Natural killer cell (primary cell): ENCODE data around the gene SPDEF. TPM values are rescaled to one million over a fixed set of nuclear protein-coding genes. Genes with fewer than 3 reads are reported as not detected.

Experiments used
- ATAC-seq, 3 donors: fragments of 150-1000 bp in 2 of 3; fragments of 200-7000 bp in 1 of 3; cut with Tn5 transposase; 1 replicate in 1 of 3; 2 replicates in 2 of 3; pipeline ENCODE4 v1.10.0; 2021; ENCODE audit warnings: mild to moderate bottlenecking in 2 of 3, moderate library complexity in 2 of 3
- DNase-seq, 2 donors: peaks; one replicate each; pipeline versions ENCODE4 v3.0.0 to v3.0.0-alpha.2; 2013 to 2021; ENCODE audit warnings: mixed read lengths in 1 of 2
- H3K27ac ChIP-seq: one replicate; pipeline ENCODE4 v1.5.1; 2013; ENCODE audit warnings: mild to moderate bottlenecking, low read length
- H3K27me3 ChIP-seq: one replicate; pipeline ENCODE4 v1.6.1; 2013; ENCODE audit warnings: low read length; ENCODE audit not compliant: control insufficient read depth, insufficient read depth
- H3K36me3 ChIP-seq: one replicate; pipeline ENCODE4 v1.6.1; 2013; ENCODE audit warnings: low read length; ENCODE audit not compliant: control insufficient read depth, insufficient read depth
- H3K4me1 ChIP-seq: one replicate; pipeline ENCODE4 v1.6.1; 2013; ENCODE audit warnings: low read length; ENCODE audit not compliant: control insufficient read depth, insufficient read depth
- H3K4me3 ChIP-seq: one replicate; pipeline ENCODE4 v1.5.1; 2013; ENCODE audit warnings: low read length
- H3K9me3 ChIP-seq: one replicate; pipeline ENCODE4 v1.6.1; 2013; ENCODE audit warnings: low read length; ENCODE audit not compliant: control insufficient read depth, insufficient read depth
- H3K27ac Mint-ChIP-seq, 2 donors: one replicate each; pipeline ENCODE4 v1.8.0; 2022; ENCODE audit warnings: mild to moderate bottlenecking in 2 of 2, mixed read lengths in 2 of 2, moderate library complexity in 1 of 2
- H3K27me3 Mint-ChIP-seq, 2 donors: one replicate each; pipeline ENCODE4 v1.8.0; 2022; ENCODE audit warnings: low read depth in 2 of 2, mixed read lengths in 2 of 2
- H3K36me3 Mint-ChIP-seq: one replicate; pipeline ENCODE4 v1.8.0; 2022; ENCODE audit warnings: mixed read lengths
- H3K4me1 Mint-ChIP-seq, 2 donors: one replicate each; pipeline ENCODE4 v1.8.0; 2022; ENCODE audit warnings: mixed read lengths in 2 of 2
- H3K4me3 Mint-ChIP-seq: one replicate; pipeline ENCODE4 v1.8.0; 2022; ENCODE audit warnings: mild to moderate bottlenecking, moderate library complexity, mixed read lengths
- H3K9me3 Mint-ChIP-seq, 2 donors: one replicate each; pipeline ENCODE4 v1.8.0; 2022; ENCODE audit warnings: mixed read lengths in 2 of 2
- WGBS: methylation state at CpG from one replicate; pipeline ENCODE4 v1.1.7; 2013; ENCODE audit warnings: missing lambda C conversion rate; ENCODE audit not compliant: insufficient coverage; 5-methylcytosine and 5-hydroxymethylcytosine counted together
- intact Hi-C: fragments of 100-400 bp; cut with micrococcal nuclease; formaldehyde crosslinking; loops from one replicate; pipeline ENCODE4 v1.14.2; 2022
- total RNA-seq, 4 donors: library from RNA; stranded (reverse); fragments of 120-200 nt in 1 of 4; gene quantifications; one replicate each; pipeline versions ENCODE4 v1.2.3 to v1.2.4, GENCODE V29; 2013 to 2022
- TF ChIP-seq, protein P1 (sequence below): fragments of 200-600 bp; IDR thresholded peaks from one replicate; pipeline ENCODE4 v1.8.0; 2022; ENCODE audit warnings: antibody characterized with exemption

The SPDEF gene
- total RNA-seq, 3 donors from 2014 or later (not counting 1 experiment from before 2014, with no cell fraction given): 0.25 to 0.68 (median 0.45) TPM

DNA sequence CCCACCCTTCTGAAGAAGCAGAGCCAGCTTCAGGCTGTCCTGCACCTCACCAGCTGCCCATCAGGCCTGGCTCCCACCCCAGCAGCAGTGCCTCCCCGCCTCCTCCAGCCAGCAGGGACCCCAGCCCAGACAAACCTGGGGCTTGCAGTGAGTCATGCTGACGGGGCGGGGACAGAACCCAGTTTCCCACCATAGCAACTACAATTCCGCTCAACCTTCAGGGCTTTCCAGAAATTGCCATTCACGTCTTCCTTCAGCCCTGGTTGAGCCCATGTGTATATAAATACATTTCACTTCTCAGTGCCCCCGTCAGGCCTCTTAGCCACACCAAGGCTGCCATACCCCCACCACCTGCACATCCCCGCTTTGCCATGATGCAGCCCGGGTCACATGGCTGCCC is 4.4 kb downstream of the SPDEF start:
- Histone ChIP-seq H3K9me3 (no peaks in the 10 kb centered on the region), H3K36me3 (no peaks in the 10 kb centered on the region), H3K4me1 (peaks cover 4% of the 10 kb centered on the region), H3K27me3 (no peaks in the 10 kb centered on the region), H3K4me3 (no peak overlapping the region), H3K27ac (no peak overlapping the region)
- TF ChIP-seq, protein P1, sequence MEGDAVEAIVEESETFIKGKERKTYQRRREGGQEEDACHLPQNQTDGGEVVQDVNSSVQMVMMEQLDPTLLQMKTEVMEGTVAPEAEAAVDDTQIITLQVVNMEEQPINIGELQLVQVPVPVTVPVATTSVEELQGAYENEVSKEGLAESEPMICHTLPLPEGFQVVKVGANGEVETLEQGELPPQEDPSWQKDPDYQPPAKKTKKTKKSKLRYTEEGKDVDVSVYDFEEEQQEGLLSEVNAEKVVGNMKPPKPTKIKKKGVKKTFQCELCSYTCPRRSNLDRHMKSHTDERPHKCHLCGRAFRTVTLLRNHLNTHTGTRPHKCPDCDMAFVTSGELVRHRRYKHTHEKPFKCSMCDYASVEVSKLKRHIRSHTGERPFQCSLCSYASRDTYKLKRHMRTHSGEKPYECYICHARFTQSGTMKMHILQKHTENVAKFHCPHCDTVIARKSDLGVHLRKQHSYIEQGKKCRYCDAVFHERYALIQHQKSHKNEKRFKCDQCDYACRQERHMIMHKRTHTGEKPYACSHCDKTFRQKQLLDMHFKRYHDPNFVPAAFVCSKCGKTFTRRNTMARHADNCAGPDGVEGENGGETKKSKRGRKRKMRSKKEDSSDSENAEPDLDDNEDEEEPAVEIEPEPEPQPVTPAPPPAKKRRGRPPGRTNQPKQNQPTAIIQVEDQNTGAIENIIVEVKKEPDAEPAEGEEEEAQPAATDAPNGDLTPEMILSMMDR: no peak
- peaks cover 0 to 3% of the 10 kb centered on the region in 2 donors for H3K27me3 Mint-ChIP-seq
- no peaks in the 10 kb centered on the region for H3K36me3 Mint-ChIP-seq
- no peak for ATAC-seq
- 89% methylated on average over 8 of the region's 8 CpGs for WGBS
- intact Hi-C loops: no loop called here
- peaks cover 0 to 13% of the 10 kb centered on the region in 2 donors for H3K4me1 Mint-ChIP-seq
- DNase-seq: no peak
- H3K9me3 Mint-ChIP-seq: no peaks in the 10 kb centered on the region
- H3K27ac Mint-ChIP-seq: peak overlapping the region in 1 of 2 donors; percentile 22
- H3K4me3 Mint-ChIP-seq: no peak overlapping the region

DNA sequence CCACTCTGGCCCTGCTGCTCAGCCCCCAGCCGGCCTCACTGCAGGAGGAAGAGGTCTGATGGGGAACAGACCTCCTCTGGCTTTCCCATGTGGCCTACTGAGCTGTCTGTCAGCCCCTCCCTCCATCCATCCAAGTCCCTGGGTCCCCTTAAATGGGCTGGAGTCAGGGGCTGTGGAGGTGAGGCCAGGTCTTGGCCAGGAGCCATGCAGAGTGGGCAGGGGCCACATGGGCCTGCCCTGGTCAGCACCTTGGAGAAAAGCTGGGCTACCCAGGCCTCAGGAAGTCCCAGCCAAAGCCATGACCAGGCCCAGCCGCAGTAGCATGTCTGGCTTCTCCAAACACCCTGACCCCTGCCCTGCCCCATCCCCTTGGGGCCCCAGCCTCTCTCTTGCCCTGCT is 6.3 kb downstream of the SPDEF start:
- Histone ChIP-seq H3K4me3 (no peak overlapping the region), H3K9me3 (no peaks in the 10 kb centered on the region), H3K36me3 (no peaks in the 10 kb centered on the region), H3K4me1 (peaks cover under 1% of the 10 kb centered on the region), H3K27me3 (no peaks in the 10 kb centered on the region), H3K27ac (no peak overlapping the region)
- DNase-seq: no peak
- TF ChIP-seq, protein P1: no peak
- Mint-ChIP-seq H3K4me3 (no peak overlapping the region), H3K4me1 (peaks cover 0 to 7% of the 10 kb centered on the region in 2 donors), H3K9me3 (no peaks in the 10 kb centered on the region), H3K27ac (no peak overlapping the region), H3K27me3 (peaks cover 0 to 3% of the 10 kb centered on the region in 2 donors), H3K36me3 (no peaks in the 10 kb centered on the region)
- intact Hi-C loops: no loop called here
- ATAC-seq: no peak
- WGBS: 79% methylated on average over 2 of the region's 2 CpGs

DNA sequence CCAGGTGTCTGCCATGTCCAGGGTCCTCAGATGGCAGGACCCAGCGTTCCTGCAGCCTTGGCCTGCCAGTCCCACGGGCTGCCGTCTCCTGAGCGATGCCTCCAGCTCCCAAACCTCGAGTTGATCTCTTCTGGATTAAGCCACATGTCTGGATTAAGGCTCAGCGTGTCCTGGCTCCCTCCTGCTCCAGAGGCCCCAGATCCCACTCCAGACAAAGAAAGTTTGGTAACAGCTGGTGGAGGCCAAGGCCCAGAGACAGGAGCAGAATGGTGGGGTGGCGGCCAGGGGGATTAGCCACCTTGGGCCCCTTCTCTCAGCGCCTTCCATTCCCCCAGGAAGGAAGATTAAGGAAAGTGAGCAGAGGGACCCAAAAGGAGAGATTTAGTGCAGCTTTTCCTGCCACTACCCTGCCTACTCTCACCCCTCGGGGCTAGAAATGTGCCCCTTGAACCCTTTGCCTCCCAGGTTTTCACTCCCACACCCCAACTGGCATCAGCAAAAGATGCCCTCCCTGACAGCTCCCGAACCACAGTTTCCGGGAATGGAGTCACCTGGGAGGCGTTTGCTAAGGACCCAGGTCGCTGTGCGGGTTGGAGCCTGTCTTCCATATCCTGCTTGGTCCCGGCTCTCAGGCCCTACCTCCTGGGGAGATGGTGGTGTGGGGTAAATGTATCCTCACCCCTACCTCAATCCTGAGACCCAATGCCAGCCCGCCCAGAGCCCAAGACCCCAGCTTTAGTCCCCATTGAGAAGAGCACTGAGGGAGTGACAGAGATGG is 6.9 kb downstream of the SPDEF start:
- H3K27ac Mint-ChIP-seq: no peak overlapping the region
- ATAC-seq (no peak), DNase-seq (no peak)
- Histone ChIP-seq H3K36me3 (no peaks in the 10 kb centered on the region), H3K4me1 (no peaks in the 10 kb centered on the region), H3K4me3 (no peak overlapping the region), H3K27me3 (no peaks in the 10 kb centered on the region), H3K9me3 (no peaks in the 10 kb centered on the region), H3K27ac (no peak overlapping the region)
- 85% methylated on average over 16 of the region's 16 CpGs for WGBS
- no peak overlapping the region for H3K4me3 Mint-ChIP-seq
- intact Hi-C loops: no loop called here
- no peaks in the 10 kb centered on the region for H3K36me3 Mint-ChIP-seq
- H3K4me1 Mint-ChIP-seq: peaks cover 0 to 5% of the 10 kb centered on the region in 2 donors
- H3K27me3 Mint-ChIP-seq: peaks cover 0 to 3% of the 10 kb centered on the region in 2 donors
- H3K9me3 Mint-ChIP-seq: no peaks in the 10 kb centered on the region
- TF ChIP-seq, protein P1: no peak
